ENCODE measurements around the gene C16orf74. TPM values are rescaled to one million over a fixed set of nuclear protein-coding genes. Genes with fewer than 3 reads are reported as not detected.

Gene C16orf74
- total and polyA plus RNA-seq, 2 experiments from 2014 or later, result 3.8 to 7.0 TPM

DNA sequence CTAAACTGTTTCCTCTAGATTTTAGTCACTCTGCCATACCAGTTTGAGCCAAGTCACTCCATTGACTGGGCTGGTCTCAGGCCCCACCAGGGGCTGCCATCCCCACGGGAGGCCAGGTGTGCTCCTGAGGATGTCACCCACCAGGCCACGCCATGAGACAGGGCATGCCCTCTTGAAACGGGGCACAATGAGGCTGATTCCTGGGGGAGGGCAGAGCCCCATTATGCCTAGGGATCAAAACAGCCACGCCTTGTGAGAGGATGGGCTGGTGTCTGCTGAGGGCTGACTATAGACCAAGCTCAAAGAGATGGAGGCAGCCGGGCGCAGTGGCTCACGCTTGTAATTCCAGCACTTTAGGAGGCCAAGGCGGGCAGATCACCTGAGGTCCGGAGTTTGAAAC is 83.6 kb downstream of the C16orf74 start:
- Histone ChIP-seq H3K4me1 (ENCODE audit: insufficient read depth) (no peaks in the 10 kb centered on the region), H3K27ac (no peak overlapping the region), H3K4me3 (no peak overlapping the region), H3K4me2 (ENCODE audit: unreplicated experiment) (no peak overlapping the region), H3K79me2 (ENCODE audit: insufficient read depth) (0 out of 2 replicates have a peak, but pooled peaks cover 4% of the 10 kb centered on the region), H3K27me3 (replicated peaks; ENCODE audit: insufficient read depth) (no peaks in the 10 kb centered on the region), H3K9me3 (ENCODE audit: low read depth) (no peaks in the 10 kb centered on the region), H3F3A (ENCODE audit: insufficient read depth) (peaks cover 13% of the 10 kb centered on the region), H3K36me3 (ENCODE audit: low read depth) (peaks cover 46% of the 10 kb centered on the region), H4K20me1 (ENCODE audit: insufficient read depth) (no peaks in the 10 kb centered on the region), H3K9me2 (ENCODE audit: insufficient read depth) (no peaks in the 10 kb centered on the region), H3K9ac (no peak overlapping the region), H2AFZ (no peak overlapping the region)
- TF ChIP-seq EZH2 (IDR thresholded peaks at IDR 0.05; ENCODE audit: insufficient read depth, poor library complexity, severe bottlenecking) (no peak), EZH2phosphoT487 (IDR thresholded peaks at IDR 0.05; ENCODE audit: insufficient read depth, low read depth) (no peak)
- DNase-seq, result no peak
- in situ Hi-C loops (cut with MboI), result no loop called here
- 94 to 96% methylated on average over 9 of the region's 9 CpGs for WGBS, 2 experiments (ENCODE audit: low coverage in 1 of 2, low lambda C conversion rate in 2 of 2, missing lambda C conversion rate in 2 of 2)

DNA sequence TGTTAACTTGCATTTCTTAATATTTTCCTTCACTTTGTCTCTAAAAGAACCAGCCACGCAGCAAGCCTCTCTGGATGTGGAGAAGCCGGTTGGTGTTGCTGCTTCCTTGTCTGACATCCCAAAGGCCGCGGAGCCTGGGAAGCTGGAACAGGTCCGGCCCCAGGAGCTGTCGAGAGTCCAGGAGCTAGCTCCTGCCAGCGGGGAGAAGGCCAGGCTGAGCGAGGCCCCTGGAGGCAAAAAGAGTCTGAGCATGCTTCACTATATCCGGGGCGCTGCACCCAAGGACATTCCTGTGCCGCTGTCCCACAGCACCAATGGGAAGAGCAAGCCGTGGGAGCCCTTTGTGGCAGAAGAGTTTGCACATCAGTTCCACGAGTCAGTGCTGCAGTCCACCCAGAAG is 85.0 kb downstream of the C16orf74 start:
- no peak for DNase-seq
- 90% methylated on average over 13 of the region's 13 CpGs for WGBS, 2 experiments (ENCODE audit: low coverage in 1 of 2, low lambda C conversion rate in 2 of 2, missing lambda C conversion rate in 2 of 2)
- H3K27me3 ChIP-seq (replicated peaks; ENCODE audit: insufficient read depth), result no peaks in the 10 kb centered on the region
- no peak overlapping the region for H3K4me3 ChIP-seq
- H3K36me3 ChIP-seq (ENCODE audit: low read depth), result peaks cover 36% of the 10 kb centered on the region
- H3K9me2 ChIP-seq (ENCODE audit: insufficient read depth), result no peaks in the 10 kb centered on the region
- H3K79me2 ChIP-seq (ENCODE audit: insufficient read depth), result 0 out of 2 replicates have a peak, but pooled peaks cover 4% of the 10 kb centered on the region
- no peaks in the 10 kb centered on the region for H4K20me1 ChIP-seq (ENCODE audit: insufficient read depth)
- no peak overlapping the region for H3K4me2 ChIP-seq (ENCODE audit: unreplicated experiment)
- no peak for TF ChIP-seq EZH2phosphoT487 (IDR thresholded peaks at IDR 0.05; ENCODE audit: insufficient read depth, low read depth)
- TF ChIP-seq EZH2 (IDR thresholded peaks at IDR 0.05; ENCODE audit: insufficient read depth, poor library complexity, severe bottlenecking), result no peak
- H2AFZ ChIP-seq, result no peak overlapping the region
- H3F3A ChIP-seq (ENCODE audit: insufficient read depth), result peaks cover 13% of the 10 kb centered on the region
- no peaks in the 10 kb centered on the region for H3K4me1 ChIP-seq (ENCODE audit: insufficient read depth)
- H3K27ac ChIP-seq, result no peak overlapping the region
- no peaks in the 10 kb centered on the region for H3K9me3 ChIP-seq (ENCODE audit: low read depth)
- in situ Hi-C loops (cut with MboI), result no loop called here
- no peak overlapping the region for H3K9ac ChIP-seq

DNA sequence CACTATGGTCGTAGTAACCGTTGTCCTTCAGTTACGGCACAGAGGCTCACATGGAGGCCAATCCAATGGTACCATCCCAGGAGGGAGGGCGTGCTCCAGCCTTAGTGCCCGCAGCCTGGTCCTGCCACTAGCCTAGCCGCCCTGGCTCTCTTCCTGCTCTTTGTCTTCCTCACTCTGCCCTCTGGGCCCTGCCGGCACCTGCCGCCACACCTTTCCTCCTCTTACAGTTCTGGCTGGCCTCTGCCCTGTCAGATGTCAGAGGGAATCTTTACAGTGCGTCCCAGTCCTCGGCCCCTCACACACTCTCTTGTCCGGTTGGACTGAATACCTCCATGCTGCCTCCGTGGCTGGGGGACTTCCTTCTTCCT is 85.5 kb downstream of the C16orf74 start:
- H3K4me3 ChIP-seq, result no peak overlapping the region
- no peak for DNase-seq
- no peak overlapping the region for H3K27ac ChIP-seq
- H3K9me3 ChIP-seq (ENCODE audit: low read depth), result no peaks in the 10 kb centered on the region
- no peak overlapping the region for H3K4me2 ChIP-seq (ENCODE audit: unreplicated experiment)
- H3K36me3 ChIP-seq (ENCODE audit: low read depth), result peaks cover 35% of the 10 kb centered on the region
- H3K79me2 ChIP-seq (ENCODE audit: insufficient read depth), result 0 out of 2 replicates have a peak, but pooled peaks cover 4% of the 10 kb centered on the region
- in situ Hi-C loops (cut with MboI), result no loop called here
- TF ChIP-seq EZH2phosphoT487 (IDR thresholded peaks at IDR 0.05; ENCODE audit: insufficient read depth, low read depth) (no peak), EZH2 (IDR thresholded peaks at IDR 0.05; ENCODE audit: insufficient read depth, poor library complexity, severe bottlenecking) (no peak)
- H2AFZ ChIP-seq, result no peak overlapping the region
- H3K9ac ChIP-seq, result no peak overlapping the region
- no peaks in the 10 kb centered on the region for H3K9me2 ChIP-seq (ENCODE audit: insufficient read depth)
- H3K4me1 ChIP-seq (ENCODE audit: insufficient read depth), result no peaks in the 10 kb centered on the region
- H4K20me1 ChIP-seq (ENCODE audit: insufficient read depth), result no peaks in the 10 kb centered on the region
- H3K27me3 ChIP-seq (replicated peaks; ENCODE audit: insufficient read depth), result no peaks in the 10 kb centered on the region
- 91 to 96% methylated on average over 12 of the region's 12 CpGs for WGBS, 2 experiments (ENCODE audit: low coverage in 1 of 2, low lambda C conversion rate in 2 of 2, missing lambda C conversion rate in 2 of 2)
- peaks cover 13% of the 10 kb centered on the region for H3F3A ChIP-seq (ENCODE audit: insufficient read depth)

DNA sequence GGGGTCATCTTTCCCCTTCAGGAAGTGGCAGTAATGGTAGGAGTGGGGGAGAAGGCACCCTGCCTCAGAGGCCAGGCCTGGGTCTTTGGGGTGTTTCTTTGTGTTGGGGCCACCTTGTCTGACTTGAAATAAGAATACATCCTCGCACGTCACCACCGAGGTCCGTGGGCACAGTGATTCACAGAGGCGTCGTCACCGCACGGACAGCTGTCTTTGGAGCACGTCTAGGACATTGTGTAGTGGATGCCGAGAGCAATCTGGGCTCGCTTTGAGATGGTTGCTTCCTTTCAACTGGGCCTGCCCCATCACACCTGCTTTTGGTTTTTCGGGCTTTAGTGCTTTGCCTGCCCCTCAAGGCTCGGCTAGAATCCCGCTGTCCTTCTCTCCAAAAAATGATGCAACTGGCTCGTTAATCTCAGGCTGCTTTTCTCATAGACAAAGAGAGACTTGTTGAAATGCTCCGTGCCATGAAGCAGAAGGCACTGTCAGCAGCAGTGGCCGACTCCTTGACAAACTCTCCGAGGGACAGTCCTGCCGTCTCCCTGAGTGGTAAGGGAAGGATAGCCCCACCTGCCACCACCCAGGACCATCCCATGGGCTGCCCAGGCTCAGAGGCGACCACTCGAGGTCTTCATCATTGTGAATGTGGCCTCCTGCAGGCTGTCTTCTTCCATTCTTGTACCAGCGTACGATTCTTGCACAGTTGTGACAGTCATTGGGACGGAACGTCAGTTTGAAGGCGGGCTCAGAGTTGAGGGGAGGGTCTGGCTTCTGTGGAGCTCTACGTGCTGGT is 86.1 kb downstream of the C16orf74 start:
- DNase-seq, result no peak
- H3K4me3 ChIP-seq, result no peak overlapping the region
- no peak overlapping the region for H3K4me2 ChIP-seq (ENCODE audit: unreplicated experiment)
- no peak overlapping the region for H3K9ac ChIP-seq
- H2AFZ ChIP-seq, result no peak overlapping the region
- H3K27ac ChIP-seq, result no peak overlapping the region
- H3F3A ChIP-seq (ENCODE audit: insufficient read depth), result 0 out of 2 replicates have a peak, but pooled peaks cover 9% of the 10 kb centered on the region
- H4K20me1 ChIP-seq (ENCODE audit: insufficient read depth), result no peaks in the 10 kb centered on the region
- H3K9me2 ChIP-seq (ENCODE audit: insufficient read depth), result no peaks in the 10 kb centered on the region
- no peaks in the 10 kb centered on the region for H3K4me1 ChIP-seq (ENCODE audit: insufficient read depth)
- in situ Hi-C loops (cut with MboI), result no loop called here
- TF ChIP-seq EZH2phosphoT487 (IDR thresholded peaks at IDR 0.05; ENCODE audit: insufficient read depth, low read depth) (no peak), EZH2 (IDR thresholded peaks at IDR 0.05; ENCODE audit: insufficient read depth, poor library complexity, severe bottlenecking) (no peak)
- no peaks in the 10 kb centered on the region for H3K79me2 ChIP-seq (ENCODE audit: insufficient read depth)
- no peaks in the 10 kb centered on the region for H3K9me3 ChIP-seq (ENCODE audit: low read depth)
- no peaks in the 10 kb centered on the region for H3K27me3 ChIP-seq (replicated peaks; ENCODE audit: insufficient read depth)
- 97 to 98% methylated on average over 27 of the region's 27 CpGs for WGBS, 2 experiments (ENCODE audit: low coverage in 1 of 2, low lambda C conversion rate in 2 of 2, missing lambda C conversion rate in 2 of 2)
- H3K36me3 ChIP-seq (ENCODE audit: low read depth), result peaks cover 30% of the 10 kb centered on the region

All from GM23248 (cell line).